IPS-18a (cell line): Measurements from ENCODE around the gene CHD1.

Source experiments
- H3K27ac ChIP-seq: one replicate; pipeline ENCODE4 v1.5.1; 2013; ENCODE audit warnings: low read length
- H3K27me3 ChIP-seq: one replicate; pipeline ENCODE4 v1.6.1; 2013; ENCODE audit warnings: mild to moderate bottlenecking, low read length; ENCODE audit not compliant: control insufficient read depth, insufficient read depth
- H3K36me3 ChIP-seq: one replicate; pipeline ENCODE4 v1.6.1; 2013; ENCODE audit warnings: low read depth, low read length; ENCODE audit not compliant: control insufficient read depth
- H3K4me1 ChIP-seq: one replicate; pipeline ENCODE4 v1.6.1; 2013; ENCODE audit warnings: low read depth, low read length; ENCODE audit not compliant: control insufficient read depth
- H3K4me3 ChIP-seq: one replicate; pipeline ENCODE4 v1.5.1; 2013; ENCODE audit warnings: low read length
- H3K9ac ChIP-seq: one replicate; pipeline ENCODE4 v1.6.1; 2013; ENCODE audit warnings: mild to moderate bottlenecking, low read length, moderate library complexity
- H3K9me3 ChIP-seq: one replicate; pipeline ENCODE4 v1.6.1; 2013; ENCODE audit warnings: low read depth, low read length; ENCODE audit not compliant: control insufficient read depth

CHD1 gene

GRCh38 chr5:98928873-98929709, at the start of gene CHD1:
Gene CHD1 (minus strand): TSS chr5:98929007. CDS start chr5:98926386, 2,621 bp downstream.
- H3K4me3 ChIP-seq: peak within 1 kb of the TSS; percentile 91
- H3K27ac ChIP-seq: peak within 1 kb of the TSS; percentile 31
- peaks cover 19% of the 10 kb centered on the region for H3K36me3 ChIP-seq
- peaks cover 7% of the 10 kb centered on the region for H3K4me1 ChIP-seq
- H3K27me3 ChIP-seq: no peaks in the 10 kb centered on the region
- peak within 1 kb of the TSS; percentile 77 for H3K9ac ChIP-seq
- no peaks in the 10 kb centered on the region for H3K9me3 ChIP-seq

DNA sequence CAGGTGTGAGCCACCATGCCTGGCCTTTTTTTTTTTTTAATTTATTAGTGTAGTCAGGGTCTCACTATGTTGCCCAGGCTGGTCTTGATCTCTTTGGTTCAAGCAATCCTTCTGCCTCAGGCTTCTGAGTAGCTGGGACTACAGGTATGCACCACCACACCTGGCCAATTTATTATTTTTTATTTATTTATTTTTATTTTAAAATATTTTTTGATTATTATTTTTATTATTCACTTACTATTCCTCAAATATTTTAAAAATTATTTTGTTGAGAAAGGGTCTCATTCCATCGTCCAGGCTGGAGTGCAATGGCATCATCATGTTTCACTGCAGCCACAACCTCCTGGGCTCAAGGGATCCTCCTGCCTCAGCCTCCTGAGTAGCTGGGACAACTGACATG, 49.7 kb upstream of the CHD1 start:
- Histone ChIP-seq H3K27ac (no peak overlapping the region), H3K27me3 (no peaks in the 10 kb centered on the region), H3K4me1 (no peaks in the 10 kb centered on the region)

DNA sequence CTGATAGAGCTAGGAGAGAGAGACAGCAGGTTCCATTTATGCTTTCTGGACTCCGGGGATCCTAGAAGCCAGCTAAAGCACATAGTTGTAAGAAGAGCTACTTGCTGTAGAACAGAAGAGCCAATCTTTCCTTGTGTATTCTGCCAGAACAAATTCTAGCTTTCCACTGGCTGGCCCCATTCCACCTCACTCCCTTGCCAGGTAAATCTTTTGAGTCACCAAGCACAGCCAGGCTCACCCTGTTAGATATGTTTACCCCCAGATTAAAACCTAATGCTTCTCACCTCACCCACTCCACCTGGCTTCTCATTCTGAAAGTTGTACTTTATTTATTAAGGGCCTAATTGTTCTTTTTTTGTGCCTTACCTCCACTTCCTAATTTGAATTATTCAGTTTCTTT, 48.9 kb upstream of the CHD1 start:
- Histone ChIP-seq H3K36me3 (no peaks in the 10 kb centered on the region), H3K9me3 (no peaks in the 10 kb centered on the region), H3K9ac (no peak overlapping the region), H3K27me3 (no peaks in the 10 kb centered on the region), H3K4me3 (no peak overlapping the region), H3K27ac (no peak overlapping the region), H3K4me1 (no peaks in the 10 kb centered on the region)

More for the DNA sequence above, 49.7 kb upstream of the CHD1 start:
- Histone ChIP-seq H3K9me3 (no peaks in the 10 kb centered on the region), H3K4me3 (no peak overlapping the region), H3K9ac (no peak overlapping the region), H3K36me3 (no peaks in the 10 kb centered on the region)

DNA sequence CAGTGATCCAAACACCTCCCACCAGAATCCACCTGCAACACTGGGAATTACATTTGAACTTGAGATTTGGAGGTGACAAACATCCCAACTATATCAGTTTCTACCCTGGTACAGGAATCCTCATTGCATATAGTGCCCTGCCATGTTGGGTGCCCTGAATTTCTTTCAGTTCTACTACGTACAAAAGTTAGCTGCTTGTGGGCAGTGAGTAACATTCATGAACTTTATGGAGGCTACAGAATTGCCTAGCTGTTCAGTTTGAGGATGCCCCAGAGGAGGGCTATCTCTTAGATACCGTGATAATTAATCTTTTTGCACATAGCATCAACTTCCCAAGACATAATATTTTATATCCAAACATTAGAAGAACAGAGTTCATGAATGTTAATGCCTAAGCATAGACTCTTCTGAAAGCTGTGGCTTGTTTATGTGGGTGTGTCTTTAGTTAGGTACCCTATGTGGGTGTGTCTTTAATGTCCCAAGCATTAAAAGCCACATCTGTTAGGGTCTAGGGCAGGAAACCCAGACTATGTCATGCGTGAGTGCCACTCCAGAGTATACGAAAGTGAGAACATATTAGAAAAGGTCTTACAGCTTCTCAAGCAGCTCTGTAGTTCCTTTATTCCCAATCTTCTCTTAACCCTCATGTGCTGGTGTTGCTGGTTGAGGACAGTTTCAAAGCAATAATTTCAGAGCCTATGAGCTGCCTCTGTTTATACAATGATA, 47.0 kb upstream of the CHD1 start:
- H3K27me3 ChIP-seq: no peaks in the 10 kb centered on the region
- no peaks in the 10 kb centered on the region for H3K4me1 ChIP-seq
- H3K4me3 ChIP-seq: no peak overlapping the region
- no peaks in the 10 kb centered on the region for H3K9me3 ChIP-seq
- H3K27ac ChIP-seq: no peak overlapping the region
- H3K36me3 ChIP-seq: no peaks in the 10 kb centered on the region
- H3K9ac ChIP-seq: no peak overlapping the region

DNA sequence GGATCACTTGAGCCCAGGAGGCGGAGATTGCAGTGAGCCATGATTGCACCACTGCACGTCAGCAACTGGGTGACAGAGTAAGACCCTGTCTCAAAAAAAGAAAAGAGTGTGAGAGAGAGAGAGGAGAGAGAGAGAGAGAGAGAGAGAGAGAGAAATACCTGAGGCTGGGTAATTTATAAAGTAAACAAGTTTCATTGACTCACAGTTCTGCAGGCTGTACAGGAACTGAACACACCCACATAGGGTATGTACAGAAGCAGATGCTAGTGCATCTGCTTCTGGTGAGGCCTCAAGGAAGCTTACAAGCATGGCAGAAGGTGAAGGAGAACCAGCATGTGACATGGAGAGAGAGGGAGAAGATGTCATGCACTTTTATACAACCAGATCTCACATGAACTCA, 46.4 kb upstream of the CHD1 start:
- Histone ChIP-seq H3K27me3 (no peaks in the 10 kb centered on the region), H3K9me3 (no peaks in the 10 kb centered on the region), H3K27ac (no peak overlapping the region), H3K4me1 (no peaks in the 10 kb centered on the region), H3K36me3 (no peaks in the 10 kb centered on the region), H3K9ac (no peak overlapping the region), H3K4me3 (no peak overlapping the region)

GRCh38 chr5:98969400-98969799, 40.6 kb upstream of the CHD1 start:
- H3K36me3 ChIP-seq: no peaks in the 10 kb centered on the region
- H3K4me1 ChIP-seq: no peaks in the 10 kb centered on the region
- H3K9me3 ChIP-seq: no peaks in the 10 kb centered on the region
- H3K4me3 ChIP-seq: no peak overlapping the region
- no peaks in the 10 kb centered on the region for H3K27me3 ChIP-seq
- no peak overlapping the region for H3K27ac ChIP-seq
- no peak overlapping the region for H3K9ac ChIP-seq

DNA sequence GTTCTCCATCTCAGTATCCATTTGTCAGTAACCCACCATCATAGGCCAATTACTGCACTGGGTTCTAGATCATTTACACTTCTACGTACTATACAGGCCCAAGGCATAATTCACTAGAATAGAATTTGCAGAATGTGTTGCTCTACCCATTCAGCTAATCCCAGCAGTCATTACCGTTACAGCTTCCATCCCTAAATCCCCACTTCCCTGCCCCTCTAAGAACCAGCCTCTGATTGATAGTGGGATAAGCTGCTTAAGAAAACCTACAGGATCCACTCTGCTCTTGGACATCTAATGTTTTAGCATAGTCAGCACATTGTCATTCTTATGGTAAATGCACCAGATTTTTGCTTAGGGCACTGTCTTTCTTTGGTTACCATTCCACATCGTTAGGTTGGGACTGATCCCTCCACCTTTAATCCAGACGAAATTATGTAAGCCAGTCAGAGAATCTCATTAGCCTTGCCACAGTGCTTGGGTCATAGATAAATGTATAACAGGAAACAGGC, 39.3 kb upstream of the CHD1 start:
- Histone ChIP-seq H3K27me3 (no peaks in the 10 kb centered on the region), H3K9me3 (no peaks in the 10 kb centered on the region), H3K9ac (no peak overlapping the region)

DNA sequence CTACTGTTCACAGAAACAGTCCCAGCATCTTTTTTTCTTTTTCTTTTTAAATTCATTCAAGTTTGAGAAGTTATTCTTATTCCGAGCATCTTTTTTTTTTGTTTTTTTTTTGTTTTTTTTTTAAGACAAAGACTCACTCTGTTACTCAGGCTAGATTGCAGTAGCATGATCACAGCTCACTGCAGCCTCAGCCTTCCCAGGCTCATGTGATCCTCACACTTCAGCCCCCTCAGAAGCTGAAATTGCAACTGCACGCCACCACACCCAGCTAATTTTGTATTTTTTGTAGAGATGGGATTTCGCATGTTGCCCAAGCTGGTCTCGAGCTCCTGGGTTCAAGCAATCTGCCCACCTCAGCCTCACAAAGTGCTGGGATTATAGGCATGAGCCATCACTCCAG, 36.4 kb upstream of the CHD1 start:
- Histone ChIP-seq H3K27ac (no peak overlapping the region), H3K4me1 (peaks cover 19% of the 10 kb centered on the region), H3K27me3 (no peaks in the 10 kb centered on the region), H3K9me3 (no peaks in the 10 kb centered on the region), H3K36me3 (no peaks in the 10 kb centered on the region), H3K9ac (no peak overlapping the region), H3K4me3 (no peak overlapping the region)

More for the DNA sequence above, 39.3 kb upstream of the CHD1 start:
- Histone ChIP-seq H3K36me3 (no peaks in the 10 kb centered on the region), H3K4me3 (no peak overlapping the region), H3K27ac (no peak overlapping the region), H3K4me1 (peaks cover 7% of the 10 kb centered on the region)

DNA sequence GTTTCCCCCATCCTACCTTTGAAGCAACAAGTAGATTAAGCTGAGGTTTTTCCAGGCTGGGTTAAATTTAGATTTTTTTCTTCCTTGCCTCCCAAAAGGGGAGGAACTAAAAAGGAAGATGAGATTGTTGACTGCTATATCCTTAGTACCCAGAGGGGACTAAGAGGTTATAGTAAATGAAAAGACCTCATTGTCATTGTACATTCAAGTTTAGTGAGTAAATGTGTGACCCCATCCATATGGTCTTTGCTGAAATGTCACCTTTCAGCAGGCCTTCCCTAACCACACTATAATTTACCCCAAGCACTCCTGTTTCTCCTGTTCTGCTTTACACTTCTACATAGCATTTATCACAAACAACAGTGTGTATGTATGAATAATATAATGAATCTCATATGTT, 35.8 kb upstream of the CHD1 start:
- peaks cover 19% of the 10 kb centered on the region for H3K4me1 ChIP-seq
- H3K27me3 ChIP-seq: no peaks in the 10 kb centered on the region
- H3K36me3 ChIP-seq: no peaks in the 10 kb centered on the region

GRCh38 chr5:98963019-98963418, 34.2 kb upstream of the CHD1 start:
- H3K9ac ChIP-seq: no peak overlapping the region
- H3K36me3 ChIP-seq: no peaks in the 10 kb centered on the region
- H3K9me3 ChIP-seq: no peaks in the 10 kb centered on the region
- H3K27ac ChIP-seq: no peak overlapping the region
- H3K4me3 ChIP-seq: no peak overlapping the region
- peaks cover 19% of the 10 kb centered on the region for H3K4me1 ChIP-seq
- no peaks in the 10 kb centered on the region for H3K27me3 ChIP-seq

More for the DNA sequence above, 35.8 kb upstream of the CHD1 start:
- H3K9ac ChIP-seq: no peak overlapping the region
- no peak overlapping the region for H3K4me3 ChIP-seq
- no peak overlapping the region for H3K27ac ChIP-seq
- H3K9me3 ChIP-seq: no peaks in the 10 kb centered on the region

DNA sequence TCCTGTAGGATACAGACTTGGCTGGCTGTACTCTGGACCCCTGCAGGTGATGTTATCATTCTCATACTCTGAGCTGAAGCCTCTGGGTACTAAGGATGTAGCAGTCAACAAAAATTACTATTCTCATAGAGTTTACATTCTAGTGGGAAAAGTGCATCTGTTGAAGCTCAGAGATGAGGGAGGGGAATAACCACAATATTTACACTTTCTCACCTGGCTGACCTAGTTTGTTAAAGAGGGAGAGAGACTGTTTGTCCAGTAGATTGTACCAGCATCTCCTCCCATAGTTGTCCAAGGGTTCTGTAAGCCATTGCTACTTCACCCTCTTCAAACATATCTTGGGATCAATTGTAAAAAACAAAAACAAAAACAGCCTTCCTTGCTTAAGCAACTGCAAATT, 33.8 kb upstream of the CHD1 start:
- H3K4me1 ChIP-seq: peaks cover 19% of the 10 kb centered on the region
- no peaks in the 10 kb centered on the region for H3K36me3 ChIP-seq
- peak overlapping the region; percentile 7 for H3K4me3 ChIP-seq
- H3K27ac ChIP-seq: no peak overlapping the region
- no peaks in the 10 kb centered on the region for H3K9me3 ChIP-seq
- H3K9ac ChIP-seq: no peak overlapping the region
- no peaks in the 10 kb centered on the region for H3K27me3 ChIP-seq
